GM12874 (cell line): ENCODE measurements around the gene FADS2.

ENCODE experiments used
- TF ChIP-seq, protein P1 (sequence below): IDR thresholded peaks from 2 replicates; pipeline ENCODE4 v1.5.1; 2011; ENCODE audit warnings: low read depth, mild to moderate bottlenecking, control low read depth, low read length, moderate library complexity; ENCODE audit not compliant: insufficient read depth

FADS2 gene

DNA sequence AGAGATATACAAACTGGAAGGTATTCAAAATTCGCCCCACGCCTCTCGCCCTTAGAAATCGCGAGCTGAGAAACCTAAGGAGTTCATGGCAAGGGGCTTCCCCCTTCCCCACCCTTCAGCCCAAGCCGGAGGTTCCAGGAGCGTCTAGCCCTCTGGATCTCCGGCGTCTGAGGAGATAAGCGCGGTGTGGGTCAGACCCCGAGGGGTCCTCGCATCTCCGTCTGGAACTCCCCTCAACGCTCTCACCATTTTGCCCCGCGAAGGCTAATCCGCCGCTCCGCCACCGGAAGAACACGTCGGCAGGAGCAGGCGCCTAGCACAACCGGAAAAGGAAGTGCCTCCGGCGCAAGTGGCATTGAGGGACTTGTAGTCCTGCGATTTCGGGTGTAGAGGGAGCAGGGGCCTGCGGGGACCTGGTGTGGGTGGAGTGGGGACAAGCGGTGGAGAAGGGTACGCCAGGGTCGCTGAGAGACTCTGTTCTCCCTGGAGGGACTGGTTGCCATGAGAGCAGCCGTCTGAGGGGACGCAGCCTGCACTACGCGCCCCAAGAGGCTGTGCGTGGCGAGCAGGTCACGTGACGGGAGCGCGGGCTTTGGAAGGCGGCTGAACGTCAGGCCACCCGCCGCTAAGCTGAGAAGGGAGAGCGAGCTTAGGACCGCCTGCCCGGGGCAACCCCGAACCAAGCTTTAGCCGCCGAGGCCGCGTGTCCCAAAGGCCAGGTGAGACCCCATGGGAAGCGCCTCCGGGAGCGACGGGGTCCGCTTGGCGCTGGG is 35.6 kb upstream of the FADS2 start, which contains the start of the genes FEN1 and TMEM258:
TSS of gene FEN1 (plus strand) at position 602 of the 773 bp plus-strand sequence. CDS start 2,451 bp downstream, outside the sequence.
TSS of gene TMEM258 (minus strand) at position 290 of the 773 bp plus-strand sequence. CDS start at position 249, 41 bp downstream.
- TF ChIP-seq, protein P1, sequence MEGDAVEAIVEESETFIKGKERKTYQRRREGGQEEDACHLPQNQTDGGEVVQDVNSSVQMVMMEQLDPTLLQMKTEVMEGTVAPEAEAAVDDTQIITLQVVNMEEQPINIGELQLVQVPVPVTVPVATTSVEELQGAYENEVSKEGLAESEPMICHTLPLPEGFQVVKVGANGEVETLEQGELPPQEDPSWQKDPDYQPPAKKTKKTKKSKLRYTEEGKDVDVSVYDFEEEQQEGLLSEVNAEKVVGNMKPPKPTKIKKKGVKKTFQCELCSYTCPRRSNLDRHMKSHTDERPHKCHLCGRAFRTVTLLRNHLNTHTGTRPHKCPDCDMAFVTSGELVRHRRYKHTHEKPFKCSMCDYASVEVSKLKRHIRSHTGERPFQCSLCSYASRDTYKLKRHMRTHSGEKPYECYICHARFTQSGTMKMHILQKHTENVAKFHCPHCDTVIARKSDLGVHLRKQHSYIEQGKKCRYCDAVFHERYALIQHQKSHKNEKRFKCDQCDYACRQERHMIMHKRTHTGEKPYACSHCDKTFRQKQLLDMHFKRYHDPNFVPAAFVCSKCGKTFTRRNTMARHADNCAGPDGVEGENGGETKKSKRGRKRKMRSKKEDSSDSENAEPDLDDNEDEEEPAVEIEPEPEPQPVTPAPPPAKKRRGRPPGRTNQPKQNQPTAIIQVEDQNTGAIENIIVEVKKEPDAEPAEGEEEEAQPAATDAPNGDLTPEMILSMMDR = no peak

DNA sequence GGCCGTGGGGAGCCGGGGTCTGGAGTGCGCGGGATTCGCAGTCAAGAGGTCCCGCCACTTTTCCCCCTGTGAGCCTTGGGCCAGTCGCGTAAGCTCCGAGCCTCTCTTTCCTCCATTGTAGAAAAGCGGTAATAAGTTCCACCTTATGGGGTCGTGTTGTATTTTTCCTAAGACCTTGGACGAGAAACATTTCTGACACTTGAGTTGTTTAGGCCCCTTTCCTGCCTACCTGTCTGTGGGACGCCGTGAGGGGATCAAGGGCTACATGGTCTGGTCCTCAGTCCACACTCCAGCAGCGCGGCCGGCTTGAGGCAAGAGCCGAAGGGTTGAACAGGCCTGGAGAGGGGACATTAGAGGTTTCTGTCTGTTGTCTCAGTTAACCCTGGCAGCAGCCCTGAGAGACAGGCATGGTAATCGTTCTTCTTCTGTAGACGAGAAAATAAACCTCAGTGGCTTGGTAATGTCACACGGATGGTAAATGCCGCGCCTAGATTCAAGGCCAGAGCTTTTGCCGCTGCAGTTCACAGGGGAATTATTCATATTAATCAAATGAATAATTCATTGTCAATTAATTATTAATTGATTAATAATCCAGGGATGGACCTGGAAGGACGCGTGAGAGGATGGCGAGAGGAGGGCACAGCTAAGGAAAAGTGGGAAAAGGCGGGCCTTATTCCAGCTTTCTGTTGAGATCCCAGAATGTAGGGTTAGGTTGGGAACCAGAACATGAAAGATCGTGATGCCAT is 34.8 kb upstream of the FADS2 start:
- TF ChIP-seq, protein P1 = no peak

DNA sequence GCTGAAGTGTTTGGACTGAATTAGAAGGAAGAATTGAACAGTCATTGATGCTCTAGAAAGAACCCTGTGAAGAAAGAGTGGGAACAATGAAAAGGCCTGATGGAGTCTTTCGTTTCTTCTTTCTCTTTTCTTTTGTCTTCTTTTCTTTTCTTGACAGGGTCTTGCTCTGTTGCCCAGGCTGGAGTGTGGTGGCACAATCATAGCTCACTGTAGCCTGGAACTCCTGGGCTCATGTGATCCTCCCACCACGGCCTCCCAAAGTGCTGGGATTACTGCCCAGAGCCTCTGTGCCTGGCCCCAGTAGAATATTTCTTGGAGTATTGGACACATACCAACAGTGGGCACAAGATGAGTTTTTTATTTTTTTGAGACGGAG is 34.3 kb upstream of the FADS2 start:
- TF ChIP-seq, protein P1 = no peak

DNA sequence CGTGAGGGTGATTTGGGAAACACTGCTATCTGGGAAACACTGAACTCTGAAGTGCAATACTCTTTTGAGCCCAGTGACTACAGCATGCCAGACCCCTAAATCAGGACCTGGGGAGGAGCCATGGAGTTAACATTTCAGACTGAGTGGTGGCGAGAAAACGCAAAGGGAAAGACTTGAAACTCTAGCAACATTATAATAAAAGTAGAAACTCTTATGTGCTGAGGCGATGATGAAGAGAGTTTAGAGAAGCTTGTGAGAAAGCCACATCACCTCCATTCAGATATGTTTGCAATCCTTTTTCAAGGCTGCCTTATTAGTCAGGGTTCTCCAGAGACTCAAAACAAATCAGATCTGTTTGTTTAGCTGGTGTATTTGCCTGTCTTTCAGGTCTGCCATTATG is 33.5 kb upstream of the FADS2 start:
- TF ChIP-seq, protein P1 = no peak

GRCh38 chr11:61795459-61795858 is 32.6 kb upstream of the FADS2 start:
- TF ChIP-seq, protein P1 = no peak

GRCh38 chr11:61795876-61796526 is 32.1 kb upstream of the FADS2 start:
- TF ChIP-seq, protein P1 = no peak
